HepG2 (cell line): Measurements from ENCODE around the gene FZD4. TPM values are rescaled to one million over a fixed set of nuclear protein-coding genes. Genes with fewer than 3 reads are reported as not detected.

Source experiments
- BATF2 ChIP-seq: sonication (generic); formaldehyde crosslinking; IDR thresholded peaks from 2 replicates; pipeline ENCODE4 v1.8.0; 2022; ENCODE audit warnings: mild to moderate bottlenecking, missing genetic modification reagents, moderate library complexity
- BORCS8-MEF2B ChIP-seq: sonication (generic); formaldehyde crosslinking; IDR thresholded peaks from 2 replicates; pipeline ENCODE4 v1.8.0; 2022; ENCODE audit warnings: mild to moderate bottlenecking, missing genetic modification reagents
- HOMEZ ChIP-seq: IDR thresholded peaks from 2 replicates; pipeline ENCODE4 v1.6.1; 2016; ENCODE audit warnings: low read depth
- KDM5A ChIP-seq: fragments of 200-600 bp; sonication (generic); IDR thresholded peaks from 2 replicates; pipeline ENCODE4 v1.7.0; 2018; ENCODE audit warnings: antibody characterized with exemption, mild to moderate bottlenecking, low read length, borderline replicate concordance
- KLF12 ChIP-seq: sonication (generic); formaldehyde crosslinking; IDR thresholded peaks from 2 replicates; pipeline ENCODE4 v1.4.0; 2020; ENCODE audit warnings: missing genetic modification reagents, borderline replicate concordance
- KMT2A ChIP-seq: sonication (generic); formaldehyde crosslinking; IDR thresholded peaks from 2 replicates; pipeline ENCODE4 v1.4.0; 2020; ENCODE audit warnings: missing genetic modification reagents
- NCOA2 ChIP-seq: sonication (generic); formaldehyde crosslinking; IDR thresholded peaks from 2 replicates; pipeline ENCODE4 v1.8.0; 2022; ENCODE audit warnings: inconsistent platforms
- RARG ChIP-seq: sonication (generic); formaldehyde crosslinking; IDR thresholded peaks from 2 replicates; pipeline ENCODE4 v1.4.0; 2020; ENCODE audit warnings: low read depth, mild to moderate bottlenecking, missing genetic modification reagents
- SNAPC2 ChIP-seq: sonication (generic); formaldehyde crosslinking; IDR thresholded peaks from 2 replicates; pipeline ENCODE4 v1.8.1; 2022; ENCODE audit warnings: mild to moderate bottlenecking, missing genetic modification reagents
- SOX5 ChIP-seq: IDR thresholded peaks from 2 replicates; pipeline ENCODE4 v1.6.1; 2016; ENCODE audit warnings: borderline replicate concordance
- SP4 ChIP-seq: sonication (generic); formaldehyde crosslinking; IDR thresholded peaks from 2 replicates; pipeline ENCODE4 v1.8.1; 2023; ENCODE audit warnings: mild to moderate bottlenecking, missing genetic modification reagents
- TRIM22 ChIP-seq: fragments of 450-650 bp; IDR thresholded peaks from 2 replicates; pipeline ENCODE4 v1.6.1; 2017
- UBTF ChIP-seq: sonication (generic); formaldehyde crosslinking; IDR thresholded peaks from 2 replicates; pipeline ENCODE4 v1.4.0; 2020; ENCODE audit warnings: mild to moderate bottlenecking, missing genetic modification reagents
- ZNF142 ChIP-seq: sonication (generic); formaldehyde crosslinking; IDR thresholded peaks from 2 replicates; pipeline ENCODE4 v1.4.0; 2020; ENCODE audit warnings: missing genetic modification reagents
- ZNF564 ChIP-seq: sonication (generic); formaldehyde crosslinking; IDR thresholded peaks from 2 replicates; pipeline ENCODE4 v1.8.1; 2023; ENCODE audit warnings: mild to moderate bottlenecking, missing genetic modification reagents
- ZNF674 ChIP-seq: sonication (generic); formaldehyde crosslinking; IDR thresholded peaks from 2 replicates; pipeline ENCODE4 v1.5.0; 2020; ENCODE audit warnings: low read depth, mild to moderate bottlenecking, missing genetic modification reagents
- ZNF839 ChIP-seq: sonication (generic); formaldehyde crosslinking; IDR thresholded peaks from 2 replicates; pipeline ENCODE4 v1.4.0; 2020; ENCODE audit warnings: missing genetic modification reagents, mild to moderate bottlenecking, borderline replicate concordance
- ZSCAN22 ChIP-seq: sonication (generic); formaldehyde crosslinking; IDR thresholded peaks from 2 replicates; pipeline ENCODE4 v1.4.0; 2020; ENCODE audit warnings: mild to moderate bottlenecking, missing genetic modification reagents
- polyA plus RNA-seq, 8 experiments: library from polyadenylated mRNA; depleted of rRNA in 3 of 8; stranded (reverse) in 7 of 8; unstranded in 1 of 8; fragments of >200 nt; fragmentation: Illumina TruSeq in 4 of 8; extraction: Trizol in 4 of 8; gene quantifications; 2 replicates each; pipeline versions ENCODE4 v1.2.1 to v1.2.3, GENCODE V29; 2011 to 2016; ENCODE audit warnings: low read depth in 4 of 8, missing spikeins in 1 of 8, mixed read lengths in 1 of 8; ENCODE audit not compliant: insufficient read depth in 1 of 8
- total RNA-seq, 5 experiments: library from RNA; depleted of rRNA; stranded (reverse); fragments of >200 nt; fragmentation: Illumina TruSeq; extraction: Trizol; gene quantifications; 2 replicates each; pipeline ENCODE4 v1.2.3, GENCODE V29; 2016; ENCODE audit warnings: low read depth in 1 of 5

Gene FZD4
- total and polyA plus RNA-seq, 2 of the 13 experiments (the other 11 are each of a cell fraction or from before 2014, with no cell fraction given), result 46.5 to 70.4 TPM

GRCh38 chr11:86954269-86955110 lies 705 bp downstream of the FZD4 start (continued):
- TF ChIP-seq SP4 (CRISPR knock-in tag) (no peak), SOX5 (CRISPR knock-in tag) (no peak), ZNF564 (CRISPR knock-in tag) (no peak), TRIM22 (no peak), KMT2A (CRISPR knock-in tag) (no peak; the same call in 1 of the 2 replicates), HOMEZ (CRISPR knock-in tag) (no peak), UBTF (CRISPR knock-in tag) (no peak), SNAPC2 (no peak), RARG (CRISPR knock-in tag) (no peak), NCOA2 (CRISPR knock-in tag) (no peak), ZSCAN22 (no peak), KLF12 (peak; percentile 17; the same call in 1 of the 2 replicates), ZNF674 (CRISPR knock-in tag) (no peak), ZNF839 (no peak), KDM5A (no peak), BATF2 (CRISPR knock-in tag) (no peak), ZNF142 (no peak), BORCS8-MEF2B (no peak)
